ENCODE results near the gene RAB36. TPM values are rescaled to one million over a fixed set of nuclear protein-coding genes. Genes with fewer than 3 reads are reported as not detected.

The RAB36 gene
- total RNA-seq, 1 donor from 2014 or later, result 2.0 TPM

DNA sequence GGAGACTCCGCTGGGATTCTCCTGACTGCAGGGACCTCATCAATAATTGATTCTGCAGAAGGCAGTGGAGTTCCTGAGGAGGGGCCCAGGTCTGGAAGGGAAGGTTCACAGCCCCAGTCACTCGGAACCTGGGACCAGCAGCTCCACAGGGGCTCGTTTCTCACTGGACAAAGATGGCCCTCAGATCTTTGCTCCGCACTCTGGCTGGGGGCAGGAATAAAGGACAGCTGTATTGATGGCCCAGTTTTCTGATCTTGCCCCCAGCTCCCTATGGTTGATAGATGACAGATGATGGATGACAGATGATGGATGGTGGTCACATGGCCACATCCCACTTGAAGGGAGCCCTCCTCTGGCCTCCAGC lies 23.7 kb downstream of the RAB36 start:
- H3K27ac Mint-ChIP-seq (ENCODE audit: unreplicated experiment), result peak overlapping the region; percentile 100
- peaks cover 6% of the 10 kb centered on the region for H3K36me3 Mint-ChIP-seq (ENCODE audit: unreplicated experiment)
- H3K4me3 Mint-ChIP-seq (ENCODE audit: unreplicated experiment), result peak overlapping the region; percentile 78
- no peak for TF ChIP-seq CTCF (IDR thresholded peaks at IDR 0.05; ENCODE audit: partially characterized antibody, unreplicated experiment)
- no peak for DNase-seq
- peaks cover 14% of the 10 kb centered on the region for H3K27me3 Mint-ChIP-seq (ENCODE audit: unreplicated experiment)
- H3K4me1 Mint-ChIP-seq (ENCODE audit: low read depth, unreplicated experiment), result peaks cover 36% of the 10 kb centered on the region
- peaks cover 15% of the 10 kb centered on the region for H3K9me3 Mint-ChIP-seq (ENCODE audit: unreplicated experiment)

- peaks cover 21% of the 10 kb centered on the region for H3K9me3 Mint-ChIP-seq (ENCODE audit: unreplicated experiment)
- peaks cover 9% of the 10 kb centered on the region for H3K4me1 Mint-ChIP-seq (ENCODE audit: low read depth, unreplicated experiment)
- no peak for TF ChIP-seq CTCF (IDR thresholded peaks at IDR 0.05; ENCODE audit: partially characterized antibody, unreplicated experiment)
- H3K36me3 Mint-ChIP-seq (ENCODE audit: unreplicated experiment), result peaks cover 18% of the 10 kb centered on the region
- no peak overlapping the region for H3K27ac Mint-ChIP-seq (ENCODE audit: unreplicated experiment)
- DNase-seq, result no peak
- H3K4me3 Mint-ChIP-seq (ENCODE audit: unreplicated experiment), result no peak overlapping the region
- H3K27me3 Mint-ChIP-seq (ENCODE audit: unreplicated experiment), result peaks cover 13% of the 10 kb centered on the region
Measured at GRCh38 chr22:23175817-23176644, 30.8 kb downstream of the RAB36 start.

DNA sequence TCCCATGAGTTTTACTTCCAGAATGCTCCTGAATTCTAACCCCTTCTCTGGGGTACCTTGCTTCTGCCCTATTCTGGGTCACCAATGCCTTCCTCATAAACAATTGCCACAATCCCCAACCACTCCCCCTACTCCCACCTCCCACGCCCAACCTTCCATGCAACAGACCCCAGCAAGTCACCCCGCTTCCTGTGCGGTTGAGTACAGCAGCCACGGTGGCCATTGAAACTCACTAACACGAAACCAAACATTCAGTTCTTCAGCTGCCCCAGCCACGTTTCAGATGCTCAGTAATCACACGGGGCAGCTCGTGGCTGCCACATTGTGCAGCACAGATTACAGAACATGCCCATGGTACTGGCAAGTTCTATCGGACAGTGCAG lies 31.4 kb downstream of the RAB36 start:
- peaks cover 21% of the 10 kb centered on the region for H3K9me3 Mint-ChIP-seq (ENCODE audit: unreplicated experiment)
- H3K27ac Mint-ChIP-seq (ENCODE audit: unreplicated experiment), result no peak overlapping the region
- H3K36me3 Mint-ChIP-seq (ENCODE audit: unreplicated experiment), result peaks cover 18% of the 10 kb centered on the region
- H3K4me1 Mint-ChIP-seq (ENCODE audit: low read depth, unreplicated experiment), result peaks cover 9% of the 10 kb centered on the region
- no peak overlapping the region for H3K4me3 Mint-ChIP-seq (ENCODE audit: unreplicated experiment)
- TF ChIP-seq CTCF (IDR thresholded peaks at IDR 0.05; ENCODE audit: partially characterized antibody, unreplicated experiment), result no peak
- H3K27me3 Mint-ChIP-seq (ENCODE audit: unreplicated experiment), result peaks cover 13% of the 10 kb centered on the region
- no peak for DNase-seq

DNA sequence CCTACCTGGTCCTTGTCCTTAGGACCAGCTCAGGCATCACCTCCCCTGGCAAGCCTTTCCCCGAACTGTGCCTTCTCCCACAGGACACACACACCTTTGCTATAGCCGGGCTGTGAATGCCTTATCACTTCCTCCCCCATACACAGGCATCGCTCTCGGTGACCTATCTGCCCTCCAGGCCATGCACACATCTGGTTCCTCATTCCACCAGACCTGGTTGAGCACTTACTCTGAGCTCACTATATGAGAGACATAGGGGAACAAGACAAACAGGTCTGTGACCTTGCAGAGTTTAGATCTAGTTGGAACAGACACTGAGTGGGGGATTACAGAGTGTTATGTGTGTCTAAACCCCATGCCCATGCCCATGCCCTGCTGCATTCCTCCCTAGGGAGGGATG lies 31.9 kb downstream of the RAB36 start:
- peaks cover 22% of the 10 kb centered on the region for H3K36me3 Mint-ChIP-seq (ENCODE audit: unreplicated experiment)
- H3K27me3 Mint-ChIP-seq (ENCODE audit: unreplicated experiment), result peaks cover 17% of the 10 kb centered on the region
- H3K9me3 Mint-ChIP-seq (ENCODE audit: unreplicated experiment), result peaks cover 25% of the 10 kb centered on the region
- peak overlapping the region; percentile 44 for H3K27ac Mint-ChIP-seq (ENCODE audit: unreplicated experiment)
- no peak overlapping the region for H3K4me3 Mint-ChIP-seq (ENCODE audit: unreplicated experiment)
- TF ChIP-seq CTCF (IDR thresholded peaks at IDR 0.05; ENCODE audit: partially characterized antibody, unreplicated experiment), result no peak
- no peak for DNase-seq
- H3K4me1 Mint-ChIP-seq (ENCODE audit: low read depth, unreplicated experiment), result peaks cover 9% of the 10 kb centered on the region

DNA sequence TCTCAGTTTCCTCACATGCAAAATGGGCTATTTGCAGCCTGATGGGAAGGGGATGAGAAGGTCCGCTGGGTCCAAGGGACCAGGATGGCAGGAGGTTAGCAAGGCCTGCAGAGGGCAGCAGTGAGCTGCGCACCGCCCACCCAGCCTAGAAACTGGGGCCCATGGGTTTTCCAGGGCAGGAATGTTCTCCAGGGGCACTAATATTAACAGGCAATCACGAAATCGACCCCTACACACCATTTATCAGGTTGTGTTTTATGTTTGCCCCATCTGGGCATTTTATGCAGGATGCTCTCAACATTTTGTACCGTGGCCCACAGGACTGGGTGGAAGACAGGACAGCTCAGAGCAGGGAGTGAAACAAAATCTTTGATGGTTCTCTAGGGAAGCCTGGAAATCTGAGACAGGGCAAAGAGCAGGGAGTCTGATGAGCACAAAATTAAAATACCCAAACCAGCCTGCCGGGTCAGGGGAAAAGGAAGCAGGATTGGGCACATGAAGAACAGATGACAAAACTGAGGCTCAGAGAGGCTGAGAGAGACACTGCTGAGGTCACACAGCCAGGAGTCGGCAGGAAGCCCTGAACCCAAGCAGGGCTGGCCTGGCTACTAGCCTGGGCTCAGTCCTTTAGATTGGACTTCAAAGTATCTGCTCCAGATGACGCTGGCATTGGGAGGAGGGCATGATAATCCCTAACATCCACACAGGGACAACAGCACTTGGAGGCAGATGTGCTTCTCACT lies 33.4 kb downstream of the RAB36 start:
- peaks cover 24% of the 10 kb centered on the region for H3K27me3 Mint-ChIP-seq (ENCODE audit: unreplicated experiment)
- TF ChIP-seq CTCF (IDR thresholded peaks at IDR 0.05; ENCODE audit: partially characterized antibody, unreplicated experiment), result peak; percentile 93
- H3K36me3 Mint-ChIP-seq (ENCODE audit: unreplicated experiment), result peaks cover 30% of the 10 kb centered on the region
- peak; percentile 86 for DNase-seq
- H3K4me3 Mint-ChIP-seq (ENCODE audit: unreplicated experiment), result peak overlapping the region; percentile 62
- peaks cover 31% of the 10 kb centered on the region for H3K9me3 Mint-ChIP-seq (ENCODE audit: unreplicated experiment)
- H3K27ac Mint-ChIP-seq (ENCODE audit: unreplicated experiment), result peak overlapping the region; percentile 65
- peaks cover 11% of the 10 kb centered on the region for H3K4me1 Mint-ChIP-seq (ENCODE audit: low read depth, unreplicated experiment)

All from glutamatergic neuron (in vitro differentiated cells).